Liver (tissue), 9 donors: ENCODE measurements around the gene APBB1IP. TPM values are rescaled to one million over a fixed set of nuclear protein-coding genes. Genes with fewer than 3 reads are reported as not detected.

Experiments
- DNase-seq: peaks from one replicate; pipeline ENCODE4 v3.0.0-alpha.2; 2017; ENCODE audit warnings: low spot score
- H3K27ac ChIP-seq, 2 donors: one replicate each; pipeline ENCODE4 v1.7.0; 2013; ENCODE audit warnings: inconsistent platforms in 2 of 2, low read length in 2 of 2, control low read depth in 1 of 2, low read depth in 1 of 2, mild to moderate bottlenecking in 1 of 2
- H3K27me3 ChIP-seq, 4 donors: one replicate each; pipeline versions ENCODE4 v1.6.1 to v1.7.0; 2013; ENCODE audit warnings: low read length in 3 of 4, inconsistent platforms in 1 of 4, mild to moderate bottlenecking in 1 of 4, moderate library complexity in 1 of 4; ENCODE audit not compliant: control insufficient read depth in 4 of 4, insufficient read depth in 4 of 4
- H3K36me3 ChIP-seq, 4 donors: one replicate each; pipeline versions ENCODE4 v1.6.1 to v1.7.0; 2013; ENCODE audit warnings: low read length in 3 of 4, mild to moderate bottlenecking in 3 of 4, low read depth in 1 of 4, moderate library complexity in 1 of 4; ENCODE audit not compliant: control insufficient read depth in 4 of 4, insufficient read depth in 3 of 4
- H3K4me1 ChIP-seq, 4 donors: one replicate each; pipeline versions ENCODE4 v1.6.1 to v1.7.0; 2013; ENCODE audit warnings: low read length in 3 of 4, mild to moderate bottlenecking in 3 of 4, moderate library complexity in 1 of 4; ENCODE audit not compliant: control insufficient read depth in 4 of 4, insufficient read depth in 4 of 4
- H3K4me3 ChIP-seq, 3 donors: one replicate each; pipeline versions ENCODE4 v1.6.1 to v1.7.0; 2013; ENCODE audit warnings: low read length in 3 of 3, control low read depth in 1 of 3, low read depth in 1 of 3, mild to moderate bottlenecking in 1 of 3
- H3K9ac ChIP-seq, 2 donors: one replicate each; pipeline ENCODE4 v1.7.0; 2013; ENCODE audit warnings: low read length in 2 of 2, mild to moderate bottlenecking in 2 of 2, moderate library complexity in 2 of 2, control low read depth in 1 of 2, low read depth in 1 of 2
- H3K9me3 ChIP-seq, 4 donors: one replicate each; pipeline versions ENCODE4 v1.6.1 to v1.7.0; 2013; ENCODE audit warnings: low read length in 3 of 4; ENCODE audit not compliant: control insufficient read depth in 4 of 4
- EGR1 ChIP-seq, 2 donors: IDR thresholded peaks; 2 replicates each; pipeline ENCODE4 v1.6.1; 2016 to 2018; ENCODE audit warnings: antibody characterized with exemption in 2 of 2, low read depth in 2 of 2
- FOXA1 ChIP-seq: IDR thresholded peaks from 2 replicates; pipeline ENCODE4 v1.6.1; 2016; ENCODE audit warnings: antibody characterized with exemption
- FOXA2 ChIP-seq: IDR thresholded peaks from 2 replicates; pipeline ENCODE4 v1.6.1; 2016; ENCODE audit warnings: antibody characterized with exemption
- GABPA ChIP-seq, 2 donors: IDR thresholded peaks in 1 of 2; conservative IDR thresholded peaks in 1 of 2; 2 replicates each; pipeline ENCODE4 v1.6.1; 2016; ENCODE audit warnings: antibody characterized with exemption in 2 of 2, mild to moderate bottlenecking in 1 of 2, moderate library complexity in 1 of 2
- HNF4A ChIP-seq, 2 donors: conservative IDR thresholded peaks; 2 replicates each; pipeline ENCODE4 v1.6.1; 2016; ENCODE audit warnings: antibody characterized with exemption in 2 of 2, mild to moderate bottlenecking in 2 of 2
- HNF4G ChIP-seq: IDR thresholded peaks from 2 replicates; pipeline ENCODE4 v1.6.1; 2016; ENCODE audit warnings: antibody characterized with exemption
- JUND ChIP-seq, 2 donors: IDR thresholded peaks; 2 replicates each; pipeline ENCODE4 v1.6.1; 2016; ENCODE audit warnings: antibody characterized with exemption in 2 of 2
- NR2F2 ChIP-seq: IDR thresholded peaks from 2 replicates; pipeline ENCODE4 v1.6.1; 2016; ENCODE audit warnings: antibody characterized with exemption
- RAD21 ChIP-seq, 2 donors: IDR thresholded peaks; 2 replicates each; pipeline ENCODE4 v1.6.1; 2016; ENCODE audit warnings: antibody characterized with exemption in 2 of 2, mild to moderate bottlenecking in 2 of 2
- SP1 ChIP-seq: IDR thresholded peaks from 2 replicates; pipeline ENCODE4 v1.6.1; 2018; ENCODE audit warnings: antibody characterized with exemption, mild to moderate bottlenecking
- TAF1 ChIP-seq: conservative IDR thresholded peaks from 2 replicates; pipeline ENCODE4 v1.6.1; 2016; ENCODE audit warnings: antibody characterized with exemption, mild to moderate bottlenecking
- YY1 ChIP-seq: IDR thresholded peaks from 2 replicates; pipeline ENCODE4 v1.6.1; 2016; ENCODE audit warnings: antibody characterized with exemption, mild to moderate bottlenecking
- WGBS: extraction: QIAGEN DNeasy Blood & Tissue Kit; methylation state at CpG from one replicate; pipeline ENCODE4 v1.1.7; 2013; 5-methylcytosine and 5-hydroxymethylcytosine counted together
- polyA plus RNA-seq, 2 donors: library from polyadenylated mRNA; stranded (reverse) in 1 of 2; unstranded in 1 of 2; fragments of 200-250 nt in 1 of 2; fragments of >200 nt in 1 of 2; fragmentation: Nextera tagmentation in 1 of 2; extraction: Ambion mirVana in 1 of 2; gene quantifications; one replicate each; pipeline versions ENCODE4 v1.2.1 to v1.2.3, GENCODE V29; 2013 to 2015
- total RNA-seq, 2 donors: library from RNA; depleted of rRNA; stranded (reverse); fragments of >200 nt; gene quantifications; one replicate each; pipeline ENCODE4 v1.2.3, GENCODE V29; 2014
- TF ChIP-seq, protein P1 (sequence below): IDR thresholded peaks from 2 replicates; pipeline ENCODE4 v1.6.1; 2016; ENCODE audit warnings: antibody characterized with exemption
- TF ChIP-seq, protein P2 (sequence below): IDR thresholded peaks from 2 replicates; pipeline ENCODE4 v1.6.1; 2016; ENCODE audit warnings: antibody characterized with exemption
- TF ChIP-seq, protein P3 (sequence below): IDR thresholded peaks from 2 replicates; pipeline ENCODE4 v1.6.1; 2016; ENCODE audit warnings: antibody characterized with exemption, mild to moderate bottlenecking
- TF ChIP-seq, protein P4 (sequence below): IDR thresholded peaks from 2 replicates; pipeline ENCODE4 v1.6.1; 2016; ENCODE audit warnings: antibody characterized with exemption
- TF ChIP-seq, protein P5 (sequence below): fragments of 150-350 bp; IDR thresholded peaks from 2 replicates; pipeline ENCODE4 v1.5.1; 2017; ENCODE audit warnings: improper control_type of control experiment, low read depth, low read length; ENCODE audit not compliant: missing input control
- donor health status: healthy.
- donor health status: healthy.
- donor health status: healthy.
- donor health status: healthy.
- donor health status: healthy.

Gene APBB1IP
- total and polyA plus RNA-seq, 4 donors, result 9.3 to 28.4 (median 12.8) TPM

DNA sequence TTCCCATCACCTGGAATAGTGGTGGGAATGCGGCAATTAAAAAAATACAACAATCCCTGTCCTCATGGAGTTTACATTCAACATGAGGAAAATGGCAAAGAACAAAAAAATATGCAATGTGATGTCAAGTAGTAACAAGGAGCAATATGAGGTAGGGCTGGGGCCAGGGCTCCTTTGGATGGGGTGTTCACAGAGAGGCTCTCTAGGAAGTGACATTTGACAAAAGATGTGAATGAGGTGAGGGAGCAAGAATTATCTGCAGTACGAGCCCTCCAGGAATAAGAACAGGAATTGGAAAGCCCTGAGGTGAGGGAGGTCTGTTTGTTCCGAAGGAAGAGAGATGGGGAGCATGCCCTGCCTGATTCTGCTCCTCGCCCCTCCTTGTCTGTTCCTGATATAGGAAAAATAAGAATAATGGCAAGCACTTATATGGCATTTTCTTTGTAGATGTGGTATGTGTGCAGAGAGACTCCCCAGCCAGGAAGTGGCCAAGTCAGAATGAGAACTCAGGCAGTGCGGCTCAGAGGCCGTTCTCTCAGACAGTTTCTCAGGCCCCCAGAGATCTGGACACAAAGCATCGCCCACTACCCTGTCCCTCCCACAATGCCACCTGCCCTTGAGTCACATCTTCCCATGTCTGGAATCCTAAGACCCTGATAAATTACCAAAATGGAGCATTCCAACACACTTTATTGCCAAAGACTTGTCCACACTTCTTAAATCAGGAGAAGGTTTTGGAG lies 105.6 kb downstream of the APBB1IP start:
- no peak overlapping the region for H3K27ac ChIP-seq
- H3K4me3 ChIP-seq, result no peak overlapping the region
- no peaks in the 10 kb centered on the region for H3K4me1 ChIP-seq
- TF ChIP-seq, protein P1, sequence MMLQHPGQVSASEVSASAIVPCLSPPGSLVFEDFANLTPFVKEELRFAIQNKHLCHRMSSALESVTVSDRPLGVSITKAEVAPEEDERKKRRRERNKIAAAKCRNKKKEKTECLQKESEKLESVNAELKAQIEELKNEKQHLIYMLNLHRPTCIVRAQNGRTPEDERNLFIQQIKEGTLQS, result no peak
- TF ChIP-seq, protein P2, sequence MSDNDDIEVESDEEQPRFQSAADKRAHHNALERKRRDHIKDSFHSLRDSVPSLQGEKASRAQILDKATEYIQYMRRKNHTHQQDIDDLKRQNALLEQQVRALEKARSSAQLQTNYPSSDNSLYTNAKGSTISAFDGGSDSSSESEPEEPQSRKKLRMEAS, result no peak
- no peaks in the 10 kb centered on the region for H3K9me3 ChIP-seq
- H3K27me3 ChIP-seq, result no peaks in the 10 kb centered on the region
- no peak for DNase-seq
- H3K36me3 ChIP-seq, result peaks cover 2 to 14% (median 2%) of the 10 kb centered on the region in 4 donors
- H3K9ac ChIP-seq, result no peak overlapping the region
- WGBS, result 90% methylated on average over 7 of the region's 7 CpGs

DNA sequence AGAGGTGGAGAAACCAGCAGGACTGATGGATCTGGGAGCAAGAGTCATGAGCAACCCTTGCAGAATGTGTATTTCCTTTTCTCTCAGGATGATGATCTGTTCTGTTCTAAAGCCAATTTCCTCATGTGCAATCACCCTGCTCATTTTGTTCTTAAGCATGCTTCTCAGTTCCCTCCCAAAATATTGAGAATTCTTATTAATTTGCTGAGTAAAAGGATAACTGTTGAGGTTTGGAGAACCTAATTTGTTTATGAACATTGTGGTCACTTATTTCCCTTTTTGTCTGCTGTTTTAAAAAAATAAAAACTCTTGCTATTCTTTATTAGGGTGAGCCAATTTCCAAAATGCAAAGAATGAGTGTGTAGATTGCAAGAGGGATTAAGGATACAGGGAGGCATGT lies 106.8 kb downstream of the APBB1IP start:
- Histone ChIP-seq H3K27ac (no peak overlapping the region), H3K9me3 (no peaks in the 10 kb centered on the region), H3K4me1 (no peaks in the 10 kb centered on the region), H3K4me3 (no peak overlapping the region), H3K27me3 (no peaks in the 10 kb centered on the region), H3K36me3 (peaks cover 2 to 14% (median 2%) of the 10 kb centered on the region in 4 donors), H3K9ac (no peak overlapping the region)
- TF ChIP-seq NR2F2, result no peak
- TF ChIP-seq, protein P1, result no peak
- TF ChIP-seq RAD21 (IDR thresholded peaks at IDR 0.05), result no peak
- no peak for TF ChIP-seq GABPA (IDR thresholded peaks at IDR 0.05 in 1 of 2, conservative IDR thresholded peaks at IDR 0.05 in 1 of 2)
- no peak for TF ChIP-seq SP1
- no peak for TF ChIP-seq JUND (IDR thresholded peaks at IDR 0.05)
- TF ChIP-seq, protein P3, sequence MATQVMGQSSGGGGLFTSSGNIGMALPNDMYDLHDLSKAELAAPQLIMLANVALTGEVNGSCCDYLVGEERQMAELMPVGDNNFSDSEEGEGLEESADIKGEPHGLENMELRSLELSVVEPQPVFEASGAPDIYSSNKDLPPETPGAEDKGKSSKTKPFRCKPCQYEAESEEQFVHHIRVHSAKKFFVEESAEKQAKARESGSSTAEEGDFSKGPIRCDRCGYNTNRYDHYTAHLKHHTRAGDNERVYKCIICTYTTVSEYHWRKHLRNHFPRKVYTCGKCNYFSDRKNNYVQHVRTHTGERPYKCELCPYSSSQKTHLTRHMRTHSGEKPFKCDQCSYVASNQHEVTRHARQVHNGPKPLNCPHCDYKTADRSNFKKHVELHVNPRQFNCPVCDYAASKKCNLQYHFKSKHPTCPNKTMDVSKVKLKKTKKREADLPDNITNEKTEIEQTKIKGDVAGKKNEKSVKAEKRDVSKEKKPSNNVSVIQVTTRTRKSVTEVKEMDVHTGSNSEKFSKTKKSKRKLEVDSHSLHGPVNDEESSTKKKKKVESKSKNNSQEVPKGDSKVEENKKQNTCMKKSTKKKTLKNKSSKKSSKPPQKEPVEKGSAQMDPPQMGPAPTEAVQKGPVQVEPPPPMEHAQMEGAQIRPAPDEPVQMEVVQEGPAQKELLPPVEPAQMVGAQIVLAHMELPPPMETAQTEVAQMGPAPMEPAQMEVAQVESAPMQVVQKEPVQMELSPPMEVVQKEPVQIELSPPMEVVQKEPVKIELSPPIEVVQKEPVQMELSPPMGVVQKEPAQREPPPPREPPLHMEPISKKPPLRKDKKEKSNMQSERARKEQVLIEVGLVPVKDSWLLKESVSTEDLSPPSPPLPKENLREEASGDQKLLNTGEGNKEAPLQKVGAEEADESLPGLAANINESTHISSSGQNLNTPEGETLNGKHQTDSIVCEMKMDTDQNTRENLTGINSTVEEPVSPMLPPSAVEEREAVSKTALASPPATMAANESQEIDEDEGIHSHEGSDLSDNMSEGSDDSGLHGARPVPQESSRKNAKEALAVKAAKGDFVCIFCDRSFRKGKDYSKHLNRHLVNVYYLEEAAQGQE, result no peak
- TF ChIP-seq FOXA2, result no peak
- TF ChIP-seq HNF4A (conservative IDR thresholded peaks at IDR 0.05), result no peak
- TF ChIP-seq, protein P2, result no peak
- no peak for TF ChIP-seq FOXA1
- TF ChIP-seq HNF4G, result no peak
- no peak for TF ChIP-seq YY1
- TF ChIP-seq, protein P4, sequence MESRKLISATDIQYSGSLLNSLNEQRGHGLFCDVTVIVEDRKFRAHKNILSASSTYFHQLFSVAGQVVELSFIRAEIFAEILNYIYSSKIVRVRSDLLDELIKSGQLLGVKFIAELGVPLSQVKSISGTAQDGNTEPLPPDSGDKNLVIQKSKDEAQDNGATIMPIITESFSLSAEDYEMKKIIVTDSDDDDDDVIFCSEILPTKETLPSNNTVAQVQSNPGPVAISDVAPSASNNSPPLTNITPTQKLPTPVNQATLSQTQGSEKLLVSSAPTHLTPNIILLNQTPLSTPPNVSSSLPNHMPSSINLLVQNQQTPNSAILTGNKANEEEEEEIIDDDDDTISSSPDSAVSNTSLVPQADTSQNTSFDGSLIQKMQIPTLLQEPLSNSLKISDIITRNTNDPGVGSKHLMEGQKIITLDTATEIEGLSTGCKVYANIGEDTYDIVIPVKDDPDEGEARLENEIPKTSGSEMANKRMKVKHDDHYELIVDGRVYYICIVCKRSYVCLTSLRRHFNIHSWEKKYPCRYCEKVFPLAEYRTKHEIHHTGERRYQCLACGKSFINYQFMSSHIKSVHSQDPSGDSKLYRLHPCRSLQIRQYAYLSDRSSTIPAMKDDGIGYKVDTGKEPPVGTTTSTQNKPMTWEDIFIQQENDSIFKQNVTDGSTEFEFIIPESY, result no peak
- TF ChIP-seq EGR1 (IDR thresholded peaks at IDR 0.05; ENCODE audit: low read depth in 2 of 2), result no peak
- TF ChIP-seq, protein P5, sequence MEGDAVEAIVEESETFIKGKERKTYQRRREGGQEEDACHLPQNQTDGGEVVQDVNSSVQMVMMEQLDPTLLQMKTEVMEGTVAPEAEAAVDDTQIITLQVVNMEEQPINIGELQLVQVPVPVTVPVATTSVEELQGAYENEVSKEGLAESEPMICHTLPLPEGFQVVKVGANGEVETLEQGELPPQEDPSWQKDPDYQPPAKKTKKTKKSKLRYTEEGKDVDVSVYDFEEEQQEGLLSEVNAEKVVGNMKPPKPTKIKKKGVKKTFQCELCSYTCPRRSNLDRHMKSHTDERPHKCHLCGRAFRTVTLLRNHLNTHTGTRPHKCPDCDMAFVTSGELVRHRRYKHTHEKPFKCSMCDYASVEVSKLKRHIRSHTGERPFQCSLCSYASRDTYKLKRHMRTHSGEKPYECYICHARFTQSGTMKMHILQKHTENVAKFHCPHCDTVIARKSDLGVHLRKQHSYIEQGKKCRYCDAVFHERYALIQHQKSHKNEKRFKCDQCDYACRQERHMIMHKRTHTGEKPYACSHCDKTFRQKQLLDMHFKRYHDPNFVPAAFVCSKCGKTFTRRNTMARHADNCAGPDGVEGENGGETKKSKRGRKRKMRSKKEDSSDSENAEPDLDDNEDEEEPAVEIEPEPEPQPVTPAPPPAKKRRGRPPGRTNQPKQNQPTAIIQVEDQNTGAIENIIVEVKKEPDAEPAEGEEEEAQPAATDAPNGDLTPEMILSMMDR, result no peak
- no peak for TF ChIP-seq TAF1
- no peak for DNase-seq
